ENCODE measurements around the gene CHDH. TPM values are rescaled to one million over a fixed set of nuclear protein-coding genes. Genes with fewer than 3 reads are reported as not detected.

The CHDH gene, protein sequence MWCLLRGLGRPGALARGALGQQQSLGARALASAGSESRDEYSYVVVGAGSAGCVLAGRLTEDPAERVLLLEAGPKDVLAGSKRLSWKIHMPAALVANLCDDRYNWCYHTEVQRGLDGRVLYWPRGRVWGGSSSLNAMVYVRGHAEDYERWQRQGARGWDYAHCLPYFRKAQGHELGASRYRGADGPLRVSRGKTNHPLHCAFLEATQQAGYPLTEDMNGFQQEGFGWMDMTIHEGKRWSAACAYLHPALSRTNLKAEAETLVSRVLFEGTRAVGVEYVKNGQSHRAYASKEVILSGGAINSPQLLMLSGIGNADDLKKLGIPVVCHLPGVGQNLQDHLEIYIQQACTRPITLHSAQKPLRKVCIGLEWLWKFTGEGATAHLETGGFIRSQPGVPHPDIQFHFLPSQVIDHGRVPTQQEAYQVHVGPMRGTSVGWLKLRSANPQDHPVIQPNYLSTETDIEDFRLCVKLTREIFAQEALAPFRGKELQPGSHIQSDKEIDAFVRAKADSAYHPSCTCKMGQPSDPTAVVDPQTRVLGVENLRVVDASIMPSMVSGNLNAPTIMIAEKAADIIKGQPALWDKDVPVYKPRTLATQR
- under 1 TPM; 0.05 to 0.21 TPM for total RNA-seq

DNA sequence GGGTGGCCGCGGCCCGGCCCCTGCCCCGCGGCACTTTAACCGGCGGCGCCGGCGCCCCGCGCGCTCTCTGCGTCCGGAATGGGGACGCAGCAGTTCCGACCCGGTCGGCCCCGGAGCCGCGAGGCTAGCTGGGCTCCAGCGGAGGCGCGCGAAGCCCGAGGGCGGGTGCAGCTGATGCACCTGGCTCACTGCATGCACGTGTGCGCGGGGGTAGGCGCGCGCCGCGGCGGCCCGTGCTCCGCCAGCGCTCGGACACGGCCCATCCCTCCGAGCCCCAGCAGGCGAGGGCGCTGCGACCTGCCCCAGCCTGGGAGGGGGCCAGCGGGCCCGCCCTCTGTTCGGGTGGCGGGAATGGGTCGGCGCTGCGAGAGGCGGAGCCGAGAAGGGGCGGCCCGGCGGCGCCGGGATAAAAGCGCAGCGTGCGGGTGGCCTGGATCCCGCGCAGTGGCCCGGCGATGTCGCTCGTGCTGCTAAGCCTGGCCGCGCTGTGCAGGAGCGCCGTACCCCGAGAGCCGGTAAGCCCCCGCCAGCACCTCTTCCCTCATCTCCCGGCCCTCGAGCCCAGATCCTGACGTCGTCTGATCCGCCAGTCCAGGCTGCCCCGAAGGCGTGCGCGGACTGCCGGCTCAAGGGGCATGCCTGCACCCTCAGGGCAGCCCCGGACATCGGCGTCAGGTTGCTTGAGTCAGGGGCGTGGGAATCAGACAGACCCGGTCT, at the start of gene CHDH, which contains the start of gene IL17RB:
Gene CHDH, minus strand, starts transcription at position 286 of the 717 bp plus-strand sequence. CDS start 22,411 bp downstream, outside the sequence.
Gene IL17RB, plus strand, starts transcription at position 435 of the 717 bp plus-strand sequence. Its CDS starts 21 bp downstream, at position 456.
- no peaks in the 10 kb centered on the region for H3K9me3 Mint-ChIP-seq (ENCODE audit: insufficient read depth)
- H3K4me1 Mint-ChIP-seq (ENCODE audit: low read depth): peaks cover 2% of the 10 kb centered on the region
- H3K4me3 Mint-ChIP-seq: peak within 1 kb of the TSS; percentile 52
- ATAC-seq (peak; percentile 68), DNase-seq (no peak)
- POLR2A ChIA-PET: interaction anchor here (0.9 kb wide), 1 partner anchor 10 kb away, joined by 4 read pairs; no protein-coding TSS in a partner anchor
- no peaks in the 10 kb centered on the region for H3K36me3 Mint-ChIP-seq (ENCODE audit: low read depth)
- CTCF ChIA-PET: no interaction called here
- no peak within 1 kb of the TSS for H3K27ac Mint-ChIP-seq
- H3K27me3 Mint-ChIP-seq (ENCODE audit: low read depth): peaks cover 47% of the 10 kb centered on the region

DNA sequence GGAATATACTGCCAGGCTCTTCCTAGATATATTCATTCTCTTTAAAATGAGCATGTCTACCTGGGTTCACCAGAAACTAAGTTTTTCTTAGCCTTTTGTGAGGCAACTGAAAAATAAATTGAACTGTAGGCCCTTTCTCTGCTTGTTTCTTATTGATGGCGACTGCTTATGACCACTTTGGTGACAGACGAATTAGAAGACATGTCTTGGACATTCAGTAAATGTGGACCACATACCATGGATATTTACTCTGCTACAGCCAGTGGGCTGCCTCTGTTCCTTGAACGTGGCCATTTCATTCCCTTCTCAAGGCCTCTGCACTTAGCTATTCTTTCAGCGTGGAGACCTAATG, 46.0 kb upstream of the CHDH start:
- H3K9me3 Mint-ChIP-seq (ENCODE audit: insufficient read depth): no peaks in the 10 kb centered on the region

DNA sequence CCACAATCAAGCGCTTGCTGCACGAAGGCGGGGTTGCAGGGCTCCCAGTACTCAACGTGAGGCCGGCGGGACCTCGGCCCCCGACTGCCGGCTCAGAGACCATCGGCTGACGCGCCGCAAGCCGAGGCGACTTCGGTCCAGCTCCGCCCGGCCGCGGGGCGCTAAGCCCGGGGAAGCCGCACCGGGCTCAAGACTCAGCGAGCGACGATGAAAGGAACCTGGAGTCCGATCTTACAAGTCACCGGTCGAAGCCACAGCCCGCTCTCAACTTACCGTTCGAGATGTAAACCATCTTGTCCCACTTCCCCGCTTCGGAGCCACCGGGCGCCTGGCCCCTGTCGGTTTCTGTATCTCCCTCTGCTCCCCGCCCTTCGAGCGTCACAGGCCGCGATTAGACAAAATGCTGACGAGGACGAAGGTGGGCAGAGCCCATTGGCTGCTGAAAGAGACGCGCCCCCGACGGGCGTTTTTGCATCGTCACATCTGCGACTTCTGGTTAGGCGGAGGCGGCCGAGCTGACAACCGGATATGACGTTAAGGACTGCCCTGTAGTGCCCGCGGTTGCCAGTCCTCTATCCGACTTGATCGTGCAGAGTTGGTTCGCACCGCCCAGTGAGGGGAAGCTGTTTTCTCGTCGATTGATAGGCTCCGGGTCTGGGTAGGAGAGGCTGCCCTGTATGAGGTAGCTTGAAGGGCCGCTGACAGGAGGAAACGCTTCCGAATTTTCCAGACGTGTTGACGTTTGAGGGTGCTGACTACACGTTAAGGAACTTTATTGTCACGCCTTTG, 45.5 kb upstream of the CHDH start, which contains the start of gene SELENOK:
Gene SELENOK, minus strand, starts transcription at position 363 of the 789 bp plus-strand sequence.
- Mint-ChIP-seq H3K27me3 (ENCODE audit: low read depth) (peaks cover 14% of the 10 kb centered on the region), H3K36me3 (ENCODE audit: low read depth) (peaks cover 28% of the 10 kb centered on the region), H3K27ac (peak within 1 kb of the TSS; percentile 98), H3K9me3 (ENCODE audit: insufficient read depth) (no peaks in the 10 kb centered on the region), H3K4me3 (peak within 1 kb of the TSS; percentile 90), H3K4me1 (ENCODE audit: low read depth) (peaks cover 51% of the 10 kb centered on the region)
- CTCF ChIA-PET: interaction anchor here (1.4 to 2.3 kb wide), 2 partner anchors 11 to 14 kb away, joined by 4 to 13 read pairs; no protein-coding TSS in a partner anchor
- peak; percentile 96 for ATAC-seq
- DNase-seq: peak; percentile 99
- POLR2A ChIA-PET: interaction anchor here (0.7 to 3.6 kb wide), 7 partner anchors 8 to 544 kb away, joined by 3 to 37 read pairs (median 4); partner anchors contain the start of genes ACTR8 and DCP1A

More for the DNA sequence above, 46.0 kb upstream of the CHDH start:
- Mint-ChIP-seq H3K27ac (peak overlapping the region; percentile 98), H3K4me3 (peak overlapping the region; percentile 90), H3K36me3 (ENCODE audit: low read depth) (peaks cover 24% of the 10 kb centered on the region), H3K27me3 (ENCODE audit: low read depth) (peaks cover 17% of the 10 kb centered on the region), H3K4me1 (ENCODE audit: low read depth) (peaks cover 46% of the 10 kb centered on the region)
- CTCF ChIA-PET: interaction anchor here (2.3 kb wide), 1 partner anchor 12 kb away, joined by 13 read pairs; no protein-coding TSS in a partner anchor
- POLR2A ChIA-PET: interaction anchor here (0.8 to 3.6 kb wide), 5 partner anchors 9 to 996 kb away, joined by 3 to 37 read pairs (median 4); partner anchors contain the start of genes ACTR8 and DCP1A
- ATAC-seq (no peak), DNase-seq (no peak)

DNA sequence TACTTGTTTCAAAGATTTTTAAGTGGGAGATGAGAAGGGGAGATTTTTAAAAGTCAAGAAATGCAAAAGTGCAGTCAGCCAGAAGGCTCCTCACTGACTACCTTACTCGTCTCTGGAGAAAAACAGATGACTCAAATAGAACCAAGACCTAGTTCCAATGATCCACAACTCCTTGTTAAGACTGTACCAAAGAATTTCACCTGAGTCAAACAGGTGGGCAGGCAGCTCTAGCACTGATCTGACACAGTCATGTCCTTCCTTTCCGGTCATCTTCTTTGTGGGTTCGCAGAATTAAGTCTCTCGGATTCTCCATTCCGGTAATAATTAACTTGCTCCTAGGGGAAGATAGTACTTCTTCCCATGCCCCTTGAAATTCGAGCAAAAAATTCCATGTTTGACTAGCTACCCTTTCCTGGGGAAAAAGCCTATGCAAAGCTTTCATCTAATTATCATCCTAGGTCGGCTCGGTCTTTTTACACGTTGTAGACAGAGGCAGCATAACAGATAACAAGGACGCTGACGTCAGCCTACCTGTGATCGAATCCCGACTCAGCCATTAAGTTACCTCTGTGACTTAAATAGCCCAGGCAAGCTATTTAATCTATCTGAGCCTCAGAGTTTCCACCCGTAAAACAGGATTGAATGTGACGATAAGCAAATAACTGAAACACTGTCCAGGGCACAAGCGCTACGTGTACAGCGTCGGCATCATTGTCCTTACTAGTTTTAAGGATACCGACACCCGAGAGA, 44.7 kb upstream of the CHDH start:
- Mint-ChIP-seq H3K27ac (peak overlapping the region; percentile 98), H3K4me3 (peak overlapping the region; percentile 90), H3K27me3 (ENCODE audit: low read depth) (peaks cover 14% of the 10 kb centered on the region), H3K36me3 (ENCODE audit: low read depth) (peaks cover 32% of the 10 kb centered on the region), H3K4me1 (ENCODE audit: low read depth) (peaks cover 52% of the 10 kb centered on the region), H3K9me3 (ENCODE audit: insufficient read depth) (no peaks in the 10 kb centered on the region)
- ChIA-PET POLR2A (interaction anchor here (0.7 to 3.6 kb wide), 6 partner anchors 10 to 543 kb away, joined by 3 to 37 read pairs (median 4); partner anchors contain the start of genes ACTR8 and DCP1A), CTCF (interaction anchor here (0.7 to 2.3 kb wide), 4 partner anchors 8 to 181 kb away, joined by 3 to 13 read pairs (median 4); no protein-coding TSS in a partner anchor)
- DNase-seq (peak; percentile 68), ATAC-seq (peak; percentile 44)

DNA sequence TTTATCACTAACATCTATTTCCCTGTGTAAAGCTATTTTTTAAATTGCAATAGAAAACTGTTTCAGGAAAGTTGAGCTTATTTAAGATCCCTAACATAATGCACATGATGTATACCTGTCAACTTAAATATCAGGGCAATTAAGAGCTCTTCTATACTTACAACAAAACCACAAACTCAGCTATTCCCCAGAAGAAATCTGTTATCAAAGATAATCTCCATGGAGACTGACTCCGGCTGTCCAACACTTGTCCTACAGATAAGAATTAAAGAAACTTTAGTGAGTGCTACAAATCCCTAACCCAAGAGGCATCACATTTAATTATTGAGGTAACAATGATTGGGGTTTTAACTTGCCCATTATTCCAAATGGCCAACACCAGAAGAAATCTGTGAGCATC, 42.0 kb upstream of the CHDH start:
- ChIA-PET CTCF (no interaction called here), POLR2A (no interaction called here)
- Mint-ChIP-seq H3K27me3 (ENCODE audit: low read depth) (no peaks in the 10 kb centered on the region), H3K9me3 (ENCODE audit: insufficient read depth) (no peaks in the 10 kb centered on the region), H3K36me3 (ENCODE audit: low read depth) (peaks cover 38% of the 10 kb centered on the region), H3K4me1 (ENCODE audit: low read depth) (peaks cover 52% of the 10 kb centered on the region), H3K4me3 (no peak overlapping the region), H3K27ac (no peak overlapping the region)
- no peak for DNase-seq
- no peak for ATAC-seq

DNA sequence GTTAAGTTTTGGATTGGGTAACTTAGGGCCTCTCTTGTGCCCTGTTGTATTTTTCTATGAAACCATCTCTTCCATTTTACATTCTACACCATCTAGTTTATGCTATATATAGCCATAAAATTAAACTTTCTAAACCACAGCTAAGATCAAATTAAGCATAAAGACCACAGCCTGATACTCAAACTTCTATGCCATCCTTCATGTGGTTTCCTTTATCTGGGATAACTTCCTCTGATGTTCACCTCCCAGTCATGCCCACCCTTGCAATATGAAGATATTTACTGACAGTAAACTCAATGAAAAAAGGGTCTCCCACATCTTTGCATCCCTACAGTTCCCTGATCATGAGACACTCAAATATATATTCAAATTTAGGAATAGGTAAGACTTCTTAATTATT, 41.2 kb upstream of the CHDH start:
- ATAC-seq (no peak), DNase-seq (no peak)
- Mint-ChIP-seq H3K4me1 (ENCODE audit: low read depth) (peaks cover 47% of the 10 kb centered on the region), H3K36me3 (ENCODE audit: low read depth) (peaks cover 35% of the 10 kb centered on the region), H3K27me3 (ENCODE audit: low read depth) (no peaks in the 10 kb centered on the region), H3K27ac (peak overlapping the region; percentile 5), H3K9me3 (ENCODE audit: insufficient read depth) (no peaks in the 10 kb centered on the region), H3K4me3 (peak overlapping the region; percentile 23)
- CTCF ChIA-PET: no interaction called here
- POLR2A ChIA-PET: no interaction called here

DNA sequence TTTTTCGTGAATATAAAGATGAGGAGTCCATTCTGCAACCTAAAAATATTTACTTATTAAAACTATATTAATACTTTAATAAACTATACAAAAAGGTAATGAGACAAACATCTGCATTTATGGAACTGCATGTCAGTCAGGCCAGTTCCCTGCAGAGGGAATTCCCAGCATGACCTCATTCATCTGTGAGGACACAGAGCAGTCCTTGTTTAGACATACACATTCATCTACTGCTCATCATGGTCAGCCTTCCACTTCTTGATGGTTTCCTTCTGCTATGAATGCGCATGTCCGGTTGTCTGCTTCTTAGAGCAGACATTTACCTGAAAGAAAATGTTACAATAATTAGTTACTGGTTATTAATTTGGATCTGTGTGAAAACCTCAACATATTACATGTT, 39.0 kb upstream of the CHDH start:
- Mint-ChIP-seq H3K9me3 (ENCODE audit: insufficient read depth) (no peaks in the 10 kb centered on the region), H3K4me1 (ENCODE audit: low read depth) (peaks cover 46% of the 10 kb centered on the region), H3K27ac (no peak overlapping the region), H3K27me3 (ENCODE audit: low read depth) (no peaks in the 10 kb centered on the region), H3K4me3 (no peak overlapping the region), H3K36me3 (ENCODE audit: low read depth) (peaks cover 36% of the 10 kb centered on the region)
- POLR2A ChIA-PET: no interaction called here
- no peak for DNase-seq
- no peak for ATAC-seq
- CTCF ChIA-PET: no interaction called here

DNA sequence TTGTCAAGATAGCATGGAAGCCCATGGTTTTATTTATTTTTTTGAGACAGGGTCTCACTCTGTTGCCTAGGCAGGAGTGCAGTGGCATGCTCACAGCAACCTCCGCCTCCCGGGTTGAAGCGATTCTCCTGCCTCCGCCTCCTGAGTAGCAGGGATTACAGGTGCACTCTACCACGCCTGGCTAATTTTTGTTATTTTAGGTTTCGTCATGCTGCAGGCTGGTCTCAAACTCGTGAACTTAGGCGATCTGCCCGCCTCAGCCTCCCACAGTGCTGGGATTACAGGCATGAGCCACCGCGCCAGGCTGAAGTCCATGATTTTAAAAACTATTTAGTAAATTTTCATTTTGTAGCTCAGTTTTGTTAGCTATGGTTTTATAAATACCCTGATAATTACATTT, 38.4 kb upstream of the CHDH start:
- ATAC-seq (no peak), DNase-seq (no peak)
- Mint-ChIP-seq H3K4me1 (ENCODE audit: low read depth) (peaks cover 46% of the 10 kb centered on the region), H3K27ac (no peak overlapping the region), H3K36me3 (ENCODE audit: low read depth) (peaks cover 40% of the 10 kb centered on the region), H3K4me3 (no peak overlapping the region), H3K27me3 (ENCODE audit: low read depth) (no peaks in the 10 kb centered on the region), H3K9me3 (ENCODE audit: insufficient read depth) (no peaks in the 10 kb centered on the region)
- POLR2A ChIA-PET: no interaction called here
- CTCF ChIA-PET: no interaction called here

DNA sequence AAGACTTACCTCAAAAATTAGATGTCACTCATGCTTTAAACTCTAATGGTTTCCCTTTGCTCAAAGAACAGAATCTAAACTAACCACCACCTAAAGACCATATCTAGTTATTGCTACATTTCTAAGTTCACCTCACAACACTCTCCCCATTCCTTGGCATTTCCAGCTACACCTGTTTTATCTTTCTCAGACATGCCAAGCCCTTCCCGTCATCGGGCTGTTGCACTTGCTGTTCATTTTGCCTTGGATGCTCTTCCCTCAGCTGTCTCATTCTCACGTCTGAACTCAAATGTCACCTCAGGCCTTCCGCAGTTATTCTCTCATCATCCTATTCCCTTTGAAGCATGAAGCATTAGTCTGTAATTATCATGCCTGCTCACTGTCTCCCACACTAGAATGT, 36.8 kb upstream of the CHDH start:
- DNase-seq (no peak), ATAC-seq (no peak)
- Mint-ChIP-seq H3K27ac (peak overlapping the region; percentile 96), H3K4me1 (ENCODE audit: low read depth) (peaks cover 37% of the 10 kb centered on the region), H3K27me3 (ENCODE audit: low read depth) (no peaks in the 10 kb centered on the region), H3K4me3 (peak overlapping the region; percentile 93), H3K36me3 (ENCODE audit: low read depth) (peaks cover 39% of the 10 kb centered on the region), H3K9me3 (ENCODE audit: insufficient read depth) (no peaks in the 10 kb centered on the region)
- POLR2A ChIA-PET: interaction anchor here (3.9 kb wide), 1 partner anchor 8 kb away, joined by 37 read pairs; the partner anchor contains the start of gene SELENOK
- CTCF ChIA-PET: interaction anchor here (1.4 kb wide), 1 partner anchor 8 kb away, joined by 3 read pairs; no protein-coding TSS in a partner anchor

Measured in activated CD8-positive, alpha-beta T cell treated with anti-CD3 and anti-CD28 coated beads, Interleukin-2, amount 10 ng/mL, durations not matched to agents 7 days and 5 days (primary cell).